Amniotic epithelial cell (primary cell): ENCODE measurements around the gene HSD17B11.
"Not testable (repeated sequence)": the region's sequence is repeated elsewhere in the genome, so short reads cannot be mapped to it uniquely, and the experiment has no call there.

ENCODE experiments used
- DNase-seq: peaks from one replicate; pipeline ENCODE4 v3.0.0-alpha.2; 2010; ENCODE audit warnings: low read depth

Gene HSD17B11

GRCh38 chr4:87356832-87357526 is 34.0 kb downstream of the HSD17B11 start:
- DNase-seq: peak; percentile 50

GRCh38 chr4:87354168-87355102 is 36.6 kb downstream of the HSD17B11 start:
- DNase-seq: peak; percentile 65

GRCh38 chr4:87353592-87353991 is 37.4 kb downstream of the HSD17B11 start:
- peak; percentile 60 for DNase-seq

GRCh38 chr4:87345139-87345538 is 45.8 kb downstream of the HSD17B11 start:
- no peak for DNase-seq

GRCh38 chr4:87342872-87343271 is 48.1 kb downstream of the HSD17B11 start:
- no peak for DNase-seq

- peak; percentile 87 for DNase-seq
These were observed 48.9 kb downstream of the HSD17B11 start for GRCh38 chr4:87341954-87342635.

- DNase-seq: peak; percentile 67
These were observed 51.5 kb downstream of the HSD17B11 start for GRCh38 chr4:87339440-87339839.

GRCh38 chr4:87337361-87337760 is 53.6 kb downstream of the HSD17B11 start:
- DNase-seq: no peak

- no peak for DNase-seq
These were observed 57.7 kb downstream of the HSD17B11 start for GRCh38 chr4:87333267-87333666.

GRCh38 chr4:87330761-87331160 is 60.2 kb downstream of the HSD17B11 start:
- no peak for DNase-seq

- no peak for DNase-seq
These were observed 63.9 kb downstream of the HSD17B11 start for GRCh38 chr4:87327136-87327535.

- no peak for DNase-seq
These were observed 64.5 kb downstream of the HSD17B11 start for GRCh38 chr4:87326460-87326859.

- no peak for DNase-seq
These were observed 68.2 kb downstream of the HSD17B11 start, which contains the start of gene HSD17B13 for GRCh38 chr4:87322754-87323153. TSS of gene HSD17B13 (minus strand) at chr4:87322882. CDS start at chr4:87322841, 41 bp downstream.

- DNase-seq: no peak
These were observed 69.1 kb downstream of the HSD17B11 start for GRCh38 chr4:87321888-87322287.

GRCh38 chr4:87317527-87317926 is 73.5 kb downstream of the HSD17B11 start:
- DNase-seq: peak; percentile 89

GRCh38 chr4:87316961-87317360 is 74.0 kb downstream of the HSD17B11 start:
- peak; percentile 86 for DNase-seq

- not testable (repeated sequence) for DNase-seq
These were observed 76.0 kb downstream of the HSD17B11 start for GRCh38 chr4:87315000-87315399.

GRCh38 chr4:87313756-87314155 is 77.2 kb downstream of the HSD17B11 start:
- no peak for DNase-seq

- no peak for DNase-seq
These were observed 79.3 kb downstream of the HSD17B11 start for GRCh38 chr4:87311684-87312083.

GRCh38 chr4:87310691-87311335 is 80.2 kb downstream of the HSD17B11 start:
- no peak for DNase-seq

GRCh38 chr4:87309625-87310024 is 81.4 kb downstream of the HSD17B11 start:
- DNase-seq: no peak

GRCh38 chr4:87306056-87306455 is 84.9 kb downstream of the HSD17B11 start:
- DNase-seq: no peak
